HepG2 (cell line): ENCODE results near the gene ESYT1.

Experiments used
- BRD4 ChIP-seq: sonication (generic); formaldehyde crosslinking; IDR thresholded peaks from 2 replicates; pipeline ENCODE4 v1.4.0; 2020; ENCODE audit warnings: missing genetic modification reagents
- ELF4 ChIP-seq: sonication (generic); formaldehyde crosslinking; IDR thresholded peaks from 2 replicates; pipeline ENCODE4 v1.5.0; 2020; ENCODE audit warnings: missing genetic modification reagents, mild to moderate bottlenecking, moderate library complexity, borderline replicate concordance
- GMEB1 ChIP-seq: sonication (generic); formaldehyde crosslinking; IDR thresholded peaks from 2 replicates; pipeline ENCODE4 v1.5.1; 2020; ENCODE audit warnings: missing genetic modification reagents, mild to moderate bottlenecking, borderline replicate concordance
- JDP2 ChIP-seq: sonication (generic); formaldehyde crosslinking; IDR thresholded peaks from 2 replicates; pipeline ENCODE4 v1.8.1; 2022; ENCODE audit warnings: missing genetic modification reagents, borderline replicate concordance
- JUND ChIP-seq: sonication (generic); formaldehyde crosslinking; IDR thresholded peaks from 2 replicates; pipeline ENCODE4 v1.8.0; 2022; ENCODE audit warnings: mild to moderate bottlenecking, missing genetic modification reagents
- MXI1 ChIP-seq: IDR thresholded peaks from 3 replicates; pipeline ENCODE4 v1.6.1; 2012; ENCODE audit warnings: low read depth, low read length, inconsistent platforms, borderline replicate concordance
- POLR2A ChIP-seq, 2 experiments: IDR thresholded peaks; 2 replicates each; pipeline ENCODE4 v1.6.1; 2011; ENCODE audit warnings: low read depth in 2 of 2, low read length in 2 of 2, mild to moderate bottlenecking in 1 of 2, moderate library complexity in 1 of 2; ENCODE audit not compliant: insufficient read depth in 1 of 2
- ZBTB10 ChIP-seq: sonication (generic); formaldehyde crosslinking; IDR thresholded peaks from 2 replicates; pipeline ENCODE4 v1.4.0; 2020; ENCODE audit warnings: missing genetic modification reagents, borderline replicate concordance
- ZBTB26 ChIP-seq: IDR thresholded peaks from 2 replicates; pipeline ENCODE4 v1.6.1; 2016; ENCODE audit warnings: missing compliant biosample characterization, missing genetic modification reagents, borderline replicate concordance
- ZMAT5 ChIP-seq: sonication (generic); formaldehyde crosslinking; IDR thresholded peaks from 2 replicates; pipeline ENCODE4 v1.5.0; 2020; ENCODE audit warnings: mild to moderate bottlenecking, low read depth, missing genetic modification reagents, borderline replicate concordance
- ZNF460 ChIP-seq: sonication (generic); formaldehyde crosslinking; IDR thresholded peaks from 2 replicates; pipeline ENCODE4 v1.5.1; 2020; ENCODE audit warnings: missing genetic modification reagents, mild to moderate bottlenecking, borderline replicate concordance
- ZNF703 ChIP-seq: sonication (generic); formaldehyde crosslinking; IDR thresholded peaks from 2 replicates; pipeline ENCODE4 v1.5.1; 2020; ENCODE audit warnings: missing genetic modification reagents, mild to moderate bottlenecking, moderate library complexity, borderline replicate concordance

GRCh38 chr12:56178347-56178746, 50.3 kb downstream of the ESYT1 start:
- TF ChIP-seq ZBTB26 (CRISPR knock-in tag) (no peak), GMEB1 (CRISPR knock-in tag) (no peak), ELF4 (CRISPR knock-in tag) (no peak), ZNF703 (CRISPR knock-in tag) (no peak), MXI1 (no peak), JUND (no peak), POLR2A (IDR thresholded peaks at IDR 0.05; ENCODE audit: insufficient read depth in 1 of 2, low read depth in 2 of 2, low read length in 2 of 2) (no peak), JDP2 (CRISPR knock-in tag) (no peak), ZBTB10 (CRISPR knock-in tag) (no peak), ZMAT5 (CRISPR knock-in tag) (no peak), ZNF460 (CRISPR knock-in tag) (no peak), BRD4 (CRISPR knock-in tag) (no peak)
